Measurements from ENCODE around the gene OR56A4.
"Not testable (repeated sequence)": the region's sequence is repeated elsewhere in the genome, so short reads cannot be mapped to it uniquely, and the experiment has no call there.

OR56A4 gene

DNA sequence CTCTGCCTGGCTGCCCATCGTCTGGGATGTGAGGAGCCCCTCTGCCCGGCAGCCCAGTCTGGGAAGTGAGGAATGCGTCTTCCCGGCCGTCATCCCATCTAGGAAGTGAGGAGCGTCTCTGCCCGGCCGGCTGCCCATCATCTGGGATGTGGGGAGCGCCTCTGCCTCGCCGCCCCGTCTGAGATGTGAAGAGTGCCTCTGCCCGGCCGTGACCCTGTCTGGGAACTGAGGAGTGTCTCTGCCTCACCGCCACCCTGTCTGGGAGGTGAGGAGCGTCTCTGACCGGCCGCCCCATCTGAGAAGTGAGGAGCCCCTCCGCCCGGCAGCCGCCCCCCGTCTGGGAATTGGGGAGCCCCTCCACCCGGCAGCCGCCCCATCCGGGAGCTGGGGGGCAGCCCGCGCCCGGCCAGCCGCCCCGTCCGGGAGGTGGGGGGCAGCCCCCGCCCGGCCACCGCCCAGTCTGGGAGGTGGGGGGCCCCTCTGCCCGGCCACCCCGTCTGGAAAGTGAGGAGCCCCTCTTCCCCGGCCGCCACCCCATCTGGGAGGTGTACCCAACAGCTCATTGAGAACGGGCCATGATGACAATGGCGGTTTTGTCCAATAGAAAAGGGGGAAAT lies 45.9 kb downstream of the OR56A4 start:
- DNase-seq: not testable (repeated sequence)

DNA sequence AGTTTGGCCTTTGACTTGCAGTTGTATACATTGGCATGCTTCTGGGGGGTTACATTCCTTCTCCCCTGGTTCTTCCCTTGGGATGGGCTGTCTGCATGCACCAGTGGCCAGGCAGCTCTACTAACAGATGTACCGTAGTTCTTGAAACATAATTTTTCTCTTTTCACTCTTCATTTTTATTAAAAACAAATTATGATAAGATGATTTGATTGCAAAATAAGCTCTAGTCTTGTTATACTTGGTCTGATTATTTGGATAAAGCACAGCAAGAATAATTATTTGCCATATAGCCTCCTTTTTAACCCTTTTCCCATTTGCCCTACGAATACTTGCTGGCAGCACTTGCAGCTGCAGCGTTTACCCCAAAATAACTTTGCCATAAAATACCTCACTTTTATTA lies 51.2 kb downstream of the OR56A4 start:
- no peak for DNase-seq
